DOHH2 (cell line): ENCODE data around the gene SUPT4H1.

ENCODE experiments used
- EZH2phosphoT487 ChIP-seq: fragments of 200-600 bp; sonication (generic); IDR thresholded peaks from 2 replicates; pipeline ENCODE4 v1.6.1; 2017; ENCODE audit warnings: borderline replicate concordance, mild to moderate bottlenecking, antibody characterized with exemption, low read length, moderate library complexity, mixed read lengths
- TF ChIP-seq, protein P1 (sequence below): fragments of 200-600 bp; sonication (generic); IDR thresholded peaks from one replicate; pipeline ENCODE4 v1.5.1; 2014; ENCODE audit warnings: antibody characterized with exemption, mild to moderate bottlenecking, low read depth, low read length; ENCODE audit not compliant: poor library complexity, severe bottlenecking

DNA sequence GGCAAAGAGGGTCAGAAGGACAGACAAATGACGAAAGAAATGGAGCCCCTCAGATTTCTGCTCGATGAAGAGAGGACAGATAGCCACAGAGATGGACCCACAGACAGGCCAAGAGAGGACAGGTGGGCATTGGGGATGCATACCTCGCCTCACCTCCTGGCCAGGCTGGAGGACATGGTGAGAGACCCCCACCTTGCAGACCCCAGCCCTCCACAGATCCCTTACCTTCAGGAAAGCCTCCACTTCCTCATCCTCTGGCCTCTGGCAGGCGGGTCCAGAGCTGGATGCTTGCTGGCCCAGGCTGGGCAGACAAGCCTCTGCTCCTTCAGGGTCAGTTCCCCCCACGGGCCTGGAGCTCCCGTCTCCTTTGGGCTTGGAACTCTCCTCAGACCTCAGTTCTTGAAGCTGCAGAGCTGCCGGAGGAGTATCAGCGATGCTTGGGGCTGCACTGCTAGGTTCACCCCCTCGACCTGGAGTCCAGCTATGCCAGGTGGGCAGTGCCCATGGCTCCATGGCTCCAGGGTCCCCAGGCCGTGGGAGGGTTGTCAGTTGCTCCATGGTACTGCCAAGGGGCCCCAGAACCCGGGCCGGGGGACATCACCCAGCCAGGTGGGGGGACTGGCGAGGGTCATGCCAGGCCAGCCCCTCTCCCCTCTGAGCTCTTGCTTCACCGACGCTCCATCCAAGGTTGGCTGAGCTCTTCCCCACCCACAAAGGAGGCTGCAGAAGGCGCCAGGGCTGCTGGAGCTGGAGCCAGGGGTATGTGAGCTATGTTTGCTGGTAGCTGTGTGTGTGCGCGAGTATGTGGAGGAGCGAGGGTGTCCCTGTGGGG, 24.4 kb downstream of the SUPT4H1 start:
- TF ChIP-seq, protein P1, sequence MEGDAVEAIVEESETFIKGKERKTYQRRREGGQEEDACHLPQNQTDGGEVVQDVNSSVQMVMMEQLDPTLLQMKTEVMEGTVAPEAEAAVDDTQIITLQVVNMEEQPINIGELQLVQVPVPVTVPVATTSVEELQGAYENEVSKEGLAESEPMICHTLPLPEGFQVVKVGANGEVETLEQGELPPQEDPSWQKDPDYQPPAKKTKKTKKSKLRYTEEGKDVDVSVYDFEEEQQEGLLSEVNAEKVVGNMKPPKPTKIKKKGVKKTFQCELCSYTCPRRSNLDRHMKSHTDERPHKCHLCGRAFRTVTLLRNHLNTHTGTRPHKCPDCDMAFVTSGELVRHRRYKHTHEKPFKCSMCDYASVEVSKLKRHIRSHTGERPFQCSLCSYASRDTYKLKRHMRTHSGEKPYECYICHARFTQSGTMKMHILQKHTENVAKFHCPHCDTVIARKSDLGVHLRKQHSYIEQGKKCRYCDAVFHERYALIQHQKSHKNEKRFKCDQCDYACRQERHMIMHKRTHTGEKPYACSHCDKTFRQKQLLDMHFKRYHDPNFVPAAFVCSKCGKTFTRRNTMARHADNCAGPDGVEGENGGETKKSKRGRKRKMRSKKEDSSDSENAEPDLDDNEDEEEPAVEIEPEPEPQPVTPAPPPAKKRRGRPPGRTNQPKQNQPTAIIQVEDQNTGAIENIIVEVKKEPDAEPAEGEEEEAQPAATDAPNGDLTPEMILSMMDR = no peak
- TF ChIP-seq EZH2phosphoT487 = no peak
